MM.1S (cell line): ENCODE data around the gene NT5C3A.

Experiments used
- DNase-seq: peaks from one replicate; pipeline ENCODE4 v3.0.0-alpha.2; 2015
- H2AFZ ChIP-seq: fragments of 300-600 bp; sonication (generic); 2 replicates; pipeline ENCODE4 v1.6.0; 2016; ENCODE audit warnings: antibody characterized with exemption, low read length
- H3F3A ChIP-seq: fragments of 300-600 bp; sonication (generic); 2 replicates; pipeline ENCODE4 v1.6.1; 2016; ENCODE audit warnings: mild to moderate bottlenecking, antibody characterized with exemption, low read length, moderate library complexity, mixed read lengths; ENCODE audit not compliant: insufficient read depth
- H3K27ac ChIP-seq: fragments of 300-600 bp; sonication (generic); 2 replicates; pipeline ENCODE4 v1.5.1; 2016; ENCODE audit warnings: mild to moderate bottlenecking, low read length
- H3K27me3 ChIP-seq: fragments of 300-600 bp; sonication (generic); replicated peaks from 2 replicates; pipeline ENCODE4 v1.6.0; 2016; ENCODE audit warnings: low read length; ENCODE audit not compliant: insufficient read depth
- H3K36me3 ChIP-seq: fragments of 300-600 bp; sonication (generic); replicated peaks from 2 replicates; pipeline ENCODE4 v1.6.1; 2016; ENCODE audit warnings: mild to moderate bottlenecking, low read length, mixed read lengths; ENCODE audit not compliant: insufficient read depth
- H3K4me1 ChIP-seq: fragments of 300-600 bp; sonication (generic); 2 replicates; pipeline ENCODE4 v1.6.1; 2016; ENCODE audit warnings: low read length, mixed read lengths
- H3K4me2 ChIP-seq: fragments of 300-600 bp; sonication (generic); 2 replicates; pipeline ENCODE4 v1.6.0; 2016; ENCODE audit warnings: low read depth, low read length
- H3K4me3 ChIP-seq: fragments of 300-600 bp; sonication (generic); 2 replicates; pipeline ENCODE4 v1.5.1; 2016; ENCODE audit warnings: low read length, mixed read lengths
- H3K79me2 ChIP-seq: fragments of 300-600 bp; sonication (generic); 2 replicates; pipeline ENCODE4 v1.6.1; 2016; ENCODE audit warnings: mixed run types, low read length, mixed read lengths
- H3K9ac ChIP-seq: fragments of 300-600 bp; sonication (generic); 2 replicates; pipeline ENCODE4 v1.6.1; 2016; ENCODE audit warnings: low read length, mixed read lengths
- H3K9me2 ChIP-seq: fragments of 300-600 bp; sonication (generic); replicated peaks from 2 replicates; pipeline ENCODE4 v1.6.1; 2016; ENCODE audit warnings: mild to moderate bottlenecking, low read length, mixed read lengths; ENCODE audit not compliant: insufficient read depth
- H3K9me3 ChIP-seq: fragments of 300-600 bp; sonication (generic); replicated peaks from 2 replicates; pipeline ENCODE4 v1.6.1; 2016; ENCODE audit warnings: mild to moderate bottlenecking, low read length, mixed read lengths; ENCODE audit not compliant: insufficient read depth
- H4K20me1 ChIP-seq: fragments of 300-600 bp; sonication (generic); 2 replicates; pipeline ENCODE4 v1.6.1; 2016; ENCODE audit warnings: mild to moderate bottlenecking, low read length, moderate library complexity, mixed read lengths; ENCODE audit not compliant: insufficient read depth
- CTCF ChIP-seq: fragments of 300-600 bp; sonication (generic); IDR thresholded peaks from 2 replicates; pipeline ENCODE4 v1.5.1; 2016; ENCODE audit warnings: antibody characterized with exemption, low read length, mixed read lengths
- EZH2 ChIP-seq: fragments of 300-600 bp; sonication (generic); optimal IDR thresholded peaks from 2 replicates; pipeline ENCODE3; 2017; ENCODE audit warnings: low read depth, mild to moderate bottlenecking, antibody characterized with exemption, low read length, mixed read lengths
- EZH2phosphoT487 ChIP-seq: fragments of 300-600 bp; sonication (generic); IDR thresholded peaks from 2 replicates; pipeline ENCODE4 v1.6.1; 2018; ENCODE audit warnings: antibody characterized with exemption, low read length

Gene NT5C3A

GRCh38 chr7:33043501-33044400, 18.8 kb downstream of the NT5C3A start:
- no peak overlapping the region for H3K4me2 ChIP-seq

GRCh38 chr7:33041631-33042428, 20.7 kb downstream of the NT5C3A start:
- Histone ChIP-seq H3K9ac (peak overlapping the region; percentile 56; the same call in 1 of the 2 replicates), H2AFZ (no peak overlapping the region), H4K20me1 (0 out of 2 replicates have a peak, but pooled peaks cover 5% of the 10 kb centered on the region), H3K79me2 (peaks cover 92% of the 10 kb centered on the region), H3K36me3 (no peaks in the 10 kb centered on the region), H3K4me2 (peak overlapping the region; percentile 95), H3K9me3 (no peaks in the 10 kb centered on the region), H3K27me3 (no peaks in the 10 kb centered on the region), H3K4me1 (peaks cover 11% of the 10 kb centered on the region; the same call in 1 of the 2 replicates), H3K9me2 (no peaks in the 10 kb centered on the region), H3K27ac (peak overlapping the region; percentile 85; the same call in 1 of the 2 replicates), H3K4me3 (peak overlapping the region; percentile 47; the same call in 1 of the 2 replicates), H3F3A (peaks cover 25% of the 10 kb centered on the region)
- no peak for TF ChIP-seq EZH2phosphoT487
- TF ChIP-seq EZH2, result no peak
- no peak for DNase-seq

More at GRCh38 chr7:33043501-33044400, 18.8 kb downstream of the NT5C3A start:
- H3K9ac ChIP-seq, result no peak overlapping the region
- no peak overlapping the region for H2AFZ ChIP-seq
- peaks cover 89% of the 10 kb centered on the region for H3K79me2 ChIP-seq
- no peak overlapping the region for H3K4me3 ChIP-seq
- peaks cover 5% of the 10 kb centered on the region; the same call in 1 of the 2 replicates for H3K4me1 ChIP-seq
- H3F3A ChIP-seq, result peaks cover 25% of the 10 kb centered on the region
- no peak for DNase-seq
- TF ChIP-seq EZH2 (no peak), EZH2phosphoT487 (no peak), CTCF (no peak)
- no peaks in the 10 kb centered on the region for H3K9me2 ChIP-seq
- no peak overlapping the region for H3K27ac ChIP-seq
- no peaks in the 10 kb centered on the region for H3K9me3 ChIP-seq
- peaks cover 16% of the 10 kb centered on the region; the same call in 1 of the 2 replicates for H4K20me1 ChIP-seq
- H3K36me3 ChIP-seq, result no peaks in the 10 kb centered on the region
- H3K27me3 ChIP-seq, result no peaks in the 10 kb centered on the region

- H3F3A ChIP-seq, result peaks cover 25% of the 10 kb centered on the region
- H3K27me3 ChIP-seq, result no peaks in the 10 kb centered on the region
- TF ChIP-seq EZH2, result no peak
- TF ChIP-seq EZH2phosphoT487, result no peak
- no peak for TF ChIP-seq CTCF
- peak overlapping the region; percentile 18; the same call in 1 of the 2 replicates for H2AFZ ChIP-seq
- peak overlapping the region; percentile 56 for H3K9ac ChIP-seq
- peak overlapping the region; percentile 85 for H3K27ac ChIP-seq
- peak overlapping the region; percentile 95 for H3K4me2 ChIP-seq
- H3K4me1 ChIP-seq, result peaks cover 11% of the 10 kb centered on the region; the same call in 1 of the 2 replicates
- no peaks in the 10 kb centered on the region for H3K36me3 ChIP-seq
- H3K4me3 ChIP-seq, result peak overlapping the region; percentile 47
- 0 out of 2 replicates have a peak, but pooled peaks cover 5% of the 10 kb centered on the region for H4K20me1 ChIP-seq
- no peaks in the 10 kb centered on the region for H3K9me3 ChIP-seq
- H3K9me2 ChIP-seq, result no peaks in the 10 kb centered on the region
- H3K79me2 ChIP-seq, result peaks cover 90% of the 10 kb centered on the region
- DNase-seq, result peak; percentile 96
These were observed 21.6 kb downstream of the NT5C3A start for GRCh38 chr7:33040803-33041516.
